GM23338 (cell line): Measurements from ENCODE around the gene TTC27. TPM values are rescaled to one million over a fixed set of nuclear protein-coding genes. Genes with fewer than 3 reads are reported as not detected.
A peak's percentile ranks its signal among the peaks of the same experiment; 100 is the strongest.

ENCODE experiments used
- ATAC-seq: fragments of 200-7000 bp; cut with Tn5 transposase; 3 replicates; pipeline ENCODE4 v1.9.1; 2020
- DNase-seq: peaks from one replicate; pipeline ENCODE4 v3.0.0-alpha.2; 2015; ENCODE audit warnings: low spot score
- H2AFZ ChIP-seq: fragments of 200-600 bp; sonication (generic); 2 replicates; pipeline ENCODE4 v1.8.0; 2016; ENCODE audit warnings: antibody characterized with exemption, mild to moderate bottlenecking, moderate library complexity
- H3F3A ChIP-seq: fragments of 200-600 bp; sonication (generic); replicated peaks from 2 replicates; pipeline ENCODE4 v1.8.0; 2017; ENCODE audit warnings: antibody characterized with exemption, mixed run types, low read depth
- H3K27ac ChIP-seq: fragments of 200-600 bp; sonication (generic); 2 replicates; pipeline ENCODE4 v1.6.1; 2016; ENCODE audit warnings: low read depth
- H3K27me3 ChIP-seq: fragments of 200-600 bp; sonication (generic); 2 replicates; pipeline ENCODE4 v1.8.0; 2016; ENCODE audit warnings: mild to moderate bottlenecking, mixed run types, moderate library complexity; ENCODE audit not compliant: insufficient read depth
- H3K36me3 ChIP-seq: fragments of 200-600 bp; sonication (generic); 2 replicates; pipeline ENCODE4 v1.8.0; 2016; ENCODE audit warnings: mild to moderate bottlenecking; ENCODE audit not compliant: insufficient read depth
- H3K4me1 ChIP-seq: fragments of 200-600 bp; sonication (generic); 2 replicates; pipeline ENCODE4 v1.8.0; 2016; ENCODE audit warnings: mild to moderate bottlenecking, moderate library complexity; ENCODE audit not compliant: insufficient read depth
- H3K4me2 ChIP-seq: fragments of 200-600 bp; sonication (generic); 2 replicates; pipeline ENCODE4 v1.7.1; 2017; ENCODE audit warnings: mixed run types
- H3K4me3 ChIP-seq: fragments of 200-600 bp; sonication (generic); 2 replicates; pipeline ENCODE4 v1.6.1; 2016; ENCODE audit warnings: mixed run types
- H3K79me2 ChIP-seq: fragments of 200-600 bp; sonication (generic); replicated peaks from 2 replicates; pipeline ENCODE4 v1.8.0; 2017; ENCODE audit warnings: mild to moderate bottlenecking; ENCODE audit not compliant: insufficient read depth
- H3K9me2 ChIP-seq: fragments of 200-600 bp; sonication (generic); 2 replicates; pipeline ENCODE4 v1.8.0; 2017; ENCODE audit not compliant: insufficient read depth
- H4K20me1 ChIP-seq: fragments of 200-600 bp; sonication (generic); replicated peaks from 2 replicates; pipeline ENCODE4 v1.8.0; 2017; ENCODE audit warnings: mild to moderate bottlenecking; ENCODE audit not compliant: insufficient read depth
- H3K27ac Mint-ChIP-seq: 2 replicates; pipeline ENCODE4 v1.8.0; 2020; ENCODE audit warnings: inconsistent platforms, mild to moderate bottlenecking, moderate library complexity, mixed read lengths
- H3K27me3 Mint-ChIP-seq: 3 replicates; pipeline ENCODE4 v1.8.0; 2022; ENCODE audit warnings: low read depth, mild to moderate bottlenecking, moderate library complexity, mixed read lengths, inconsistent platforms; ENCODE audit not compliant: insufficient read depth, poor library complexity
- H3K36me3 Mint-ChIP-seq: 3 replicates; pipeline ENCODE4 v1.8.0; 2021; ENCODE audit warnings: low read depth, mild to moderate bottlenecking, inconsistent platforms, moderate library complexity, mixed read lengths
- H3K4me1 Mint-ChIP-seq: 3 replicates; pipeline ENCODE4 v1.8.0; 2020; ENCODE audit warnings: mild to moderate bottlenecking, inconsistent platforms, mixed read lengths
- H3K4me3 Mint-ChIP-seq: 3 replicates; pipeline ENCODE4 v1.8.0; 2021; ENCODE audit warnings: moderate library complexity, mild to moderate bottlenecking, inconsistent platforms, mixed read lengths
- H3K9me3 Mint-ChIP-seq: 3 replicates; pipeline ENCODE4 v1.8.0; 2020; ENCODE audit warnings: moderate library complexity, mild to moderate bottlenecking, inconsistent platforms, mixed read lengths
- CREB1 ChIP-seq: fragments of 250-450 bp; sonication (Bioruptor Pico); IDR thresholded peaks from 2 replicates; pipeline ENCODE4 v1.5.0; 2020; ENCODE audit warnings: low read depth, mild to moderate bottlenecking, moderate library complexity
- CTCF ChIP-seq, 2 experiments: fragments of 200-600 bp in 1 of 2; sonication (generic) in 1 of 2; conservative IDR thresholded peaks; 2 replicates each; pipeline versions ENCODE4 v1.5.1 to v1.6.1; 2016 to 2017; ENCODE audit warnings: antibody characterized with exemption in 2 of 2, low read depth in 2 of 2, mild to moderate bottlenecking in 2 of 2, moderate library complexity in 1 of 2
- EZH2phosphoT487 ChIP-seq: fragments of 200-600 bp; sonication (generic); IDR thresholded peaks from one replicate; pipeline ENCODE4 v1.8.1; 2018; ENCODE audit warnings: antibody characterized with exemption; ENCODE audit not compliant: unreplicated experiment
- JUNB ChIP-seq: IDR thresholded peaks from one replicate; pipeline ENCODE4 v1.6.1; 2016; ENCODE audit warnings: antibody characterized with exemption; ENCODE audit not compliant: unreplicated experiment
- NANOG ChIP-seq: IDR thresholded peaks from 2 replicates; pipeline ENCODE4 v1.6.1; 2016; ENCODE audit warnings: antibody characterized with exemption, borderline replicate concordance
- POLR2AphosphoS5 ChIP-seq: IDR thresholded peaks from 2 replicates; pipeline ENCODE4 v1.6.1; 2016; ENCODE audit warnings: antibody characterized with exemption, low read depth
- STAT1 ChIP-seq: IDR thresholded peaks from one replicate; pipeline ENCODE4 v1.6.1; 2016; ENCODE audit warnings: antibody characterized with exemption; ENCODE audit not compliant: unreplicated experiment
- ZNF114 ChIP-seq: fragments of 250-450 bp; sonication (Bioruptor Pico); IDR thresholded peaks from 2 replicates; pipeline ENCODE4 v1.5.0; 2020; ENCODE audit warnings: mild to moderate bottlenecking, moderate library complexity
- ZNF331 ChIP-seq: fragments of 250-450 bp; sonication (Bioruptor Pico); IDR thresholded peaks from 2 replicates; pipeline ENCODE4 v1.5.0; 2020; ENCODE audit warnings: low read depth, mild to moderate bottlenecking, moderate library complexity
- ZNF462 ChIP-seq: fragments of 250-450 bp; sonication (Bioruptor Pico); IDR thresholded peaks from 2 replicates; pipeline ENCODE4 v1.5.0; 2020; ENCODE audit warnings: mild to moderate bottlenecking, moderate library complexity
- polyA plus RNA-seq: library from polyadenylated mRNA; unstranded; fragments of >200 nt; fragmentation: Nextera tagmentation; extraction: Ambion mirVana; gene quantifications from 2 replicates; pipeline ENCODE4 v1.2.1, GENCODE V29; 2016
- total RNA-seq: library from RNA; depleted of rRNA; stranded (reverse); fragments of >200 nt; shearing (Covaris generic); gene quantifications from 2 replicates; pipeline ENCODE4 v1.2.3, GENCODE V29; 2014
- TF ChIP-seq, protein P1 (sequence below): IDR thresholded peaks from 2 replicates; pipeline ENCODE4 v1.6.1; 2016; ENCODE audit warnings: antibody characterized with exemption

Gene TTC27
- total and polyA plus RNA-seq, 2 experiments from 2014 or later: 11.8 to 41.3 TPM

DNA sequence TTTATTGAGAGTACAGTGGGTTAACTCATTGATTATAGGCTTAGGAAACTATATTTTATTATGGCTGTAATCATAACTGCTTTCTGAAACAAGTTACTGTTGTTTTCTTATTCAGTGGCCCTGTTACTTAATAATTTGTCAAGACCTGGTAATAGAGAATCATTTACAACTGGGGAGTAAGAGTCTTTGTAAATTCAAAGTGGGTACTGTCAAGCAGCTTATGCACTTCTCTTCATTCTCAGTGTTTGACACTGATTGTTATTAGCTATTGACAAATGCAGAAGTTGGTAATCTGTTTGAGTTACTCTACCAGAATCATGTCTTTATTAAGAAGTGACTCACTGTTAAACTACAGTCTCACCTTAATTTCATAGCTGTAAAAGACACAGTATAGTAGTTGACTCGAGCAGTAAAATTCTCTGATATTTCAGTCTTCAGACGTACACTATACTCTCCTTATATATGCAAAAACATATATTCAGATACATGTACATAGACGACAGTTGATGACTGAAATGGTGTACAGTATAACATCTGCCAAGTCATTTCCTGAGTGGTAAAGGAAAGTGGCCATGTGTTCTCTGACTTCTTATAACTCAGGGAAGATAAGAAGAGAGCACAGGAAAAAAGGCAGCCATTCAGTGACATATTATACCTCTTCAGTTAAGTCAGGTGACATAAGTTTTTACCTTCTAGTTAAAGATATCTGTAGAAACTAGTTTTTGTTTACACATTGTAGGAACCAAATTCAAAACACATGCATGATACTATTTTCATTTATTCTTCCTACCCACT, 36.0 kb upstream of the TTC27 start:
- no peak overlapping the region for H3K4me2 ChIP-seq
- no peak for ATAC-seq
- no peaks in the 10 kb centered on the region for H3K4me1 Mint-ChIP-seq

GRCh38 chr2:32594573-32594972, 33.3 kb upstream of the TTC27 start:
- Histone ChIP-seq H3K4me1 (no peaks in the 10 kb centered on the region), H3K4me3 (no peak overlapping the region), H3K36me3 (no peaks in the 10 kb centered on the region; the same call in 1 of the 2 replicates), H3F3A (no peaks in the 10 kb centered on the region), H3K4me2 (no peak overlapping the region), H3K27me3 (no peaks in the 10 kb centered on the region), H3K79me2 (no peaks in the 10 kb centered on the region), H3K9me2 (no peaks in the 10 kb centered on the region), H4K20me1 (no peaks in the 10 kb centered on the region), H2AFZ (no peak overlapping the region), H3K27ac (no peak overlapping the region)
- Mint-ChIP-seq H3K27me3 (peaks cover 1% of the 10 kb centered on the region), H3K4me1 (no peaks in the 10 kb centered on the region), H3K4me3 (no peak overlapping the region), H3K36me3 (peaks cover 10% of the 10 kb centered on the region; the same call in 1 of the 3 replicates), H3K9me3 (no peaks in the 10 kb centered on the region), H3K27ac (peak overlapping the region; percentile 29)
- ATAC-seq (no peak), DNase-seq (no peak)
- TF ChIP-seq ZNF331: no peak
- TF ChIP-seq STAT1: no peak
- no peak for TF ChIP-seq CTCF (conservative IDR thresholded peaks at IDR 0.05; ENCODE audit: low read depth in 2 of 2)
- TF ChIP-seq, protein P1, sequence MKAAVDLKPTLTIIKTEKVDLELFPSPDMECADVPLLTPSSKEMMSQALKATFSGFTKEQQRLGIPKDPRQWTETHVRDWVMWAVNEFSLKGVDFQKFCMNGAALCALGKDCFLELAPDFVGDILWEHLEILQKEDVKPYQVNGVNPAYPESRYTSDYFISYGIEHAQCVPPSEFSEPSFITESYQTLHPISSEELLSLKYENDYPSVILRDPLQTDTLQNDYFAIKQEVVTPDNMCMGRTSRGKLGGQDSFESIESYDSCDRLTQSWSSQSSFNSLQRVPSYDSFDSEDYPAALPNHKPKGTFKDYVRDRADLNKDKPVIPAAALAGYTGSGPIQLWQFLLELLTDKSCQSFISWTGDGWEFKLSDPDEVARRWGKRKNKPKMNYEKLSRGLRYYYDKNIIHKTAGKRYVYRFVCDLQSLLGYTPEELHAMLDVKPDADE: no peak
- TF ChIP-seq ZNF462 (CRISPR knock-in tag): no peak
- TF ChIP-seq CREB1 (CRISPR knock-in tag): no peak
- TF ChIP-seq EZH2phosphoT487: no peak
- TF ChIP-seq JUNB: no peak
- TF ChIP-seq NANOG: no peak
- TF ChIP-seq ZNF114 (CRISPR knock-in tag): no peak

More for the DNA sequence above, 36.0 kb upstream of the TTC27 start:
- H3K27me3 ChIP-seq: no peaks in the 10 kb centered on the region
- no peak for DNase-seq
- no peak overlapping the region for H2AFZ ChIP-seq
- Mint-ChIP-seq H3K27ac (no peak overlapping the region), H3K9me3 (no peaks in the 10 kb centered on the region), H3K36me3 (0 out of 3 replicates have a peak, but pooled peaks cover 2% of the 10 kb centered on the region), H3K4me3 (no peak overlapping the region), H3K27me3 (peaks cover 1% of the 10 kb centered on the region)
- no peaks in the 10 kb centered on the region for H3K4me1 ChIP-seq
- no peaks in the 10 kb centered on the region for H3K79me2 ChIP-seq
- H3F3A ChIP-seq: no peaks in the 10 kb centered on the region
- H3K9me2 ChIP-seq: no peaks in the 10 kb centered on the region
- H3K36me3 ChIP-seq: no peaks in the 10 kb centered on the region
- no peak overlapping the region for H3K27ac ChIP-seq
- H4K20me1 ChIP-seq: no peaks in the 10 kb centered on the region
- H3K4me3 ChIP-seq: no peak overlapping the region
- TF ChIP-seq POLR2AphosphoS5 (no peak), ZNF331 (no peak), NANOG (no peak)
